Measurements from ENCODE around the gene CFAP77.
"Not testable (repeated sequence)": the region's sequence is repeated elsewhere in the genome, so short reads cannot be mapped to it uniquely, and the experiment has no call there.

The CFAP77 gene

DNA sequence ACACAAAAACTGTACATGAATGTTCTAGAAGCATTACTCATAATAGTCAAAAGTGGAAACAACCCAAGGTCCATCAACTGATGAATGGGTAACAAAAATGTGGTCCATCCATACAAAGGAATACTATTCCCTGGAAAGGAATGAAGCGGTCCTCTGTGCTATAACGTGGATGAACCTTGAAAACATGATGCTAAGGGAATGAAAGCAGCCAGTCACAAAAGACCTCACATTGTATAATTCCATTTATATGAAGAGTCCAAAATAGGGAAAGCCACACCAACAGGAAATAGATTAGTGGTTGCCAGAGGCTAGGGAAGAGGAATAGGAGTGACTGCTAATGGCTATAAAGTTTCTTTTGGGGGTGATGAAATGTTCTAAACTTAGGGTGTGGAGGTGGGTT lies 149.7 kb downstream of the CFAP77 start:
- no peak for DNase-seq (ENCODE audit: low read depth)
- TF ChIP-seq, protein P1, sequence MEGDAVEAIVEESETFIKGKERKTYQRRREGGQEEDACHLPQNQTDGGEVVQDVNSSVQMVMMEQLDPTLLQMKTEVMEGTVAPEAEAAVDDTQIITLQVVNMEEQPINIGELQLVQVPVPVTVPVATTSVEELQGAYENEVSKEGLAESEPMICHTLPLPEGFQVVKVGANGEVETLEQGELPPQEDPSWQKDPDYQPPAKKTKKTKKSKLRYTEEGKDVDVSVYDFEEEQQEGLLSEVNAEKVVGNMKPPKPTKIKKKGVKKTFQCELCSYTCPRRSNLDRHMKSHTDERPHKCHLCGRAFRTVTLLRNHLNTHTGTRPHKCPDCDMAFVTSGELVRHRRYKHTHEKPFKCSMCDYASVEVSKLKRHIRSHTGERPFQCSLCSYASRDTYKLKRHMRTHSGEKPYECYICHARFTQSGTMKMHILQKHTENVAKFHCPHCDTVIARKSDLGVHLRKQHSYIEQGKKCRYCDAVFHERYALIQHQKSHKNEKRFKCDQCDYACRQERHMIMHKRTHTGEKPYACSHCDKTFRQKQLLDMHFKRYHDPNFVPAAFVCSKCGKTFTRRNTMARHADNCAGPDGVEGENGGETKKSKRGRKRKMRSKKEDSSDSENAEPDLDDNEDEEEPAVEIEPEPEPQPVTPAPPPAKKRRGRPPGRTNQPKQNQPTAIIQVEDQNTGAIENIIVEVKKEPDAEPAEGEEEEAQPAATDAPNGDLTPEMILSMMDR (IDR thresholded peaks at IDR 0.05; ENCODE audit: low read depth, low read length): no peak
- TF ChIP-seq, protein P2, sequence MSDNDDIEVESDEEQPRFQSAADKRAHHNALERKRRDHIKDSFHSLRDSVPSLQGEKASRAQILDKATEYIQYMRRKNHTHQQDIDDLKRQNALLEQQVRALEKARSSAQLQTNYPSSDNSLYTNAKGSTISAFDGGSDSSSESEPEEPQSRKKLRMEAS (IDR thresholded peaks at IDR 0.05; ENCODE audit: low read depth, low read length): no peak
- no peak for TF ChIP-seq MYC (IDR thresholded peaks at IDR 0.05; ENCODE audit: low read depth, low read length)
- no peak for TF ChIP-seq POLR2A (IDR thresholded peaks at IDR 0.05; ENCODE audit: extremely low read depth, insufficient read length)
- H3K4me3 ChIP-seq (ENCODE audit: low read depth, low read length): no peak overlapping the region

DNA sequence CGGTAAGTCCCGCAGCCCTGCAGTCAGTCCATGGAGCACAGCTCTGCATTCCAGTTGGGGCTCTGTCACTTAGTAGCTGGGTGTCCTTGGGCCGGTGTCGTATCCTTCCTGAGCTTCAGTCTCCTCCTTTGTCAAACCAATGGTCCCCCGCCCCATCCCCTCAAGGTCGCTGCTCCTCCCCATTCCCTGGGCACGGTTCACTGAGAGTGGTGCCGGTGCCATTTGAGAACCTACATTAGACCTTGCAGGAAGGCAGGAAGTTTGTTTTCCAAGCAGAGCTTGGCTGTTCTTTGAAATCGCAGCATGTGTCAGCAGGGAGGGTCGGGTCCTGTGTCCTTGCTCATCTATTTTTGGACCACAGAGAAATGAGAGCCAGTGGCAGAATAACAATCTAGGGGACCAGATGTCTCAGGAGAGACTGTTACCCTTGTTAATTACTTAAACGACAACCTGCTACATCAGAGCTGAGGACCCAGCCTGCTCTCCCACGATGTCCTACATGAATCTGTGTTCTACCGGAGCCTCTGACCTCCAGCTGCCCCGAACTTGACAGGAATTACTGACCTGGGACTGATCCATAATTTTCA lies 150.7 kb downstream of the CFAP77 start:
- no peak overlapping the region for H3K4me3 ChIP-seq (ENCODE audit: low read depth, low read length)
- TF ChIP-seq, protein P1 (IDR thresholded peaks at IDR 0.05; ENCODE audit: low read depth, low read length): no peak
- TF ChIP-seq MYC (IDR thresholded peaks at IDR 0.05; ENCODE audit: low read depth, low read length) (no peak), POLR2A (IDR thresholded peaks at IDR 0.05; ENCODE audit: extremely low read depth, insufficient read length) (no peak)
- TF ChIP-seq, protein P2 (IDR thresholded peaks at IDR 0.05; ENCODE audit: low read depth, low read length): no peak
- no peak for DNase-seq (ENCODE audit: low read depth)

DNA sequence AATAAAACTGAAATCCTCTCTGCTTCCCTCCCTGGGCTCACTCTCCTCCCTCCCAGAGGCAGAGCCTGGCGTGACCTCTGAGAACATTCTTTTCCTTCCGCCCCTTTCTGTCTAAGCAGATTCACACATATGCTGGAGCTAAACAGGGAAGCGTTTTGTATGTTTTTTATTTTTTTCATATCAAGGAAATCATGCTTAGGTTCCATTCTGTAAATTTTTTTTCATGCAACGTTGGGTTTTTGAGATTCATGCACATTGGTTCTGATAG lies 152.2 kb downstream of the CFAP77 start:
- H3K4me3 ChIP-seq (ENCODE audit: low read depth, low read length): no peak overlapping the region
- DNase-seq (ENCODE audit: low read depth): no peak
- no peak for TF ChIP-seq POLR2A (IDR thresholded peaks at IDR 0.05; ENCODE audit: extremely low read depth, insufficient read length)
- TF ChIP-seq, protein P1 (IDR thresholded peaks at IDR 0.05; ENCODE audit: low read depth, low read length): no peak
- TF ChIP-seq, protein P2 (IDR thresholded peaks at IDR 0.05; ENCODE audit: low read depth, low read length): no peak

DNA sequence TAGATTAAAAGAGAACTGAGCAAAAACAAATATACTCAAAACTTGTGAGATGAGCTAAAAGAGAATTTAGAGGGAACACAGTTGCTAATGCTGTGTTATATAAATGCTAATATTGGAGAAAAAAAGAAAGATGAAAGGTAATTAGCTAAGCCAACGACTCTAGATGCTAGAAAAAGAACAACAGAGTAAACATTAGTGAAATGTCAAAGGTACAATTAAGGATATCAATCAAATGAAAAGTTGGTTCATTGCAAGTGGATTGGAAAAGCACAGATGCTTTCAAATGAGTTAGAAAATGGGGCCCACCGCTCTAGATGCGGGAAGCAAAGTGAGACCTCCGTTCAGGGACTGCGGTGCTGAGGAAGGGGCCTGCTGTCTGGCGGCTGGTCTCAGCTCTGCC lies 154.5 kb downstream of the CFAP77 start:
- no peak for DNase-seq (ENCODE audit: low read depth)
- TF ChIP-seq POLR2A (IDR thresholded peaks at IDR 0.05; ENCODE audit: extremely low read depth, insufficient read length) (no peak), MYC (IDR thresholded peaks at IDR 0.05; ENCODE audit: low read depth, low read length) (no peak)
- TF ChIP-seq, protein P1 (IDR thresholded peaks at IDR 0.05; ENCODE audit: low read depth, low read length): no peak
- TF ChIP-seq, protein P2 (IDR thresholded peaks at IDR 0.05; ENCODE audit: low read depth, low read length): no peak
- no peak overlapping the region for H3K4me3 ChIP-seq (ENCODE audit: low read depth, low read length)

DNA sequence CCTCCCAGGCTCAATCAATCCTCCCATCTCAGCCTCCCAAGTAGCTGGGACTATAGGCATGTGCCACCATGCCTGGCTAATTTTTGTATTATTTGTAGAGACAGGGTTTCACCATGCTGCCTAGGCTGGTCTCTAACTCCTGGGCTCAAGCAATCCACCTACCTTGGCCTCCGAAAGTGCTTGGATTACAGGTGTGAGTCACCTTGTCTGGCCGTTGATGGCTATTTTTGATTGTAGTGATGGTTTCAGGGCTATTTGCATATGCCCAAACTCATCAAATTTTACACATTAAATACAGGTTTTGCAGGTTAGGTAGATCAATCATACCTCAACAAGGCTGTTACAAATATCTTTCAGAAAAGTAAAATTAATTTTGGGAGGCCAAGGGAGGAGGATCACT lies 158.8 kb downstream of the CFAP77 start:
- DNase-seq (ENCODE audit: low read depth); H3K4me3 ChIP-seq (ENCODE audit: low read depth, low read length): not testable (repeated sequence)

DNA sequence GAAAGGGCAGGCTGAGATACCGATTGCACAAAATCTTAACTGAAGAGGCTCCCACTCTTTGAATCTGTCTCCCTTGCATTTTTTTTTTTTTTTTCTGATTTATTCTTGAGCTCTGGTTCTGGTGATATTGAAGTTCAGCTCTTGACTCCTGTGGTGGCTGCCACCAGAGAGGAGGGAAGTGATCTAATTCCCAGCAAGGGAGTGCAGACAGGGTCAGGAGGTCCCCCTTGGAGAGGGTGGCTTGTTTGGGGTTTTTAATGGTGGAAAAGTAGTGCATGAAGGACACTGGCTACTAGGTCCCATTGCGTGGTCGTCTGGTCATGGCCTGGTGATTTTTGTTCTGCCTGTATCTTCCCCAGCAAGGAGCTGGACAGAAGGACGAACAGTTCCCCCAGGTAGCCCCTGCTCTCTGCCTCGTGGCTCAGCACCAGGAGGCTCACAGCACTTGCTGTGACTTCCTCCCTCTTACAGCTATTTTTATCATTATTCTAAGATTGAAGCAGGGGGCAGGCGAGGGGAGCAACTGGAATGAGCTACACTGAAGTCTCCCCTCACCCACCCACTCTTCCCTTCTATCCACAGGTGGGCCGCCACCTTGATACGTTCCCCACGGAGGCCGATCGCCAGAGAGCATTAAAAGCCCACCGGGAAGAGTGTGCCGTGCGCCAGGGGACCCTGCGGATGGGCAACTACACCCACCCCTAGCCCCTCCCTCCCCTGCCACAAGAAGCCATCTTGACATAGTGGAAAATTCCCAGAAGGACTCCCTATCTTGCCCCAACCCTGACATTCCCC lies 162.0 kb downstream of the CFAP77 start:
- TF ChIP-seq POLR2A (IDR thresholded peaks at IDR 0.05; ENCODE audit: extremely low read depth, insufficient read length): no peak
- TF ChIP-seq, protein P2 (IDR thresholded peaks at IDR 0.05; ENCODE audit: low read depth, low read length): no peak
- no peak for TF ChIP-seq MYC (IDR thresholded peaks at IDR 0.05; ENCODE audit: low read depth, low read length)
- TF ChIP-seq, protein P1 (IDR thresholded peaks at IDR 0.05; ENCODE audit: low read depth, low read length): no peak
- no peak for DNase-seq (ENCODE audit: low read depth)
- no peak overlapping the region for H3K4me3 ChIP-seq (ENCODE audit: low read depth, low read length)

Data from NB4 (cell line).